Mesendoderm (in vitro differentiated cells): ENCODE results near the gene ACTRT2.

ENCODE experiments used
- DNase-seq: peaks from one replicate; pipeline ENCODE4 v3.0.0; 2013
- H2AK5ac ChIP-seq: 2 replicates; pipeline ENCODE4 v1.6.1; 2013; ENCODE audit warnings: low read length, inconsistent platforms
- H2BK120ac ChIP-seq: 2 replicates; pipeline ENCODE4 v1.6.1; 2013; ENCODE audit warnings: low read depth, mild to moderate bottlenecking, low read length, moderate library complexity, mixed read lengths
- H2BK15ac ChIP-seq: replicated peaks from 2 replicates; pipeline ENCODE4 v1.6.1; 2013; ENCODE audit warnings: low read depth, mild to moderate bottlenecking, moderate library complexity
- H2BK5ac ChIP-seq: 2 replicates; pipeline ENCODE4 v1.6.1; 2013; ENCODE audit warnings: low read length, inconsistent platforms
- H3K18ac ChIP-seq: 2 replicates; pipeline ENCODE4 v1.6.1; 2013; ENCODE audit warnings: mild to moderate bottlenecking, low read length, mixed read lengths
- H3K23ac ChIP-seq: one replicate; pipeline ENCODE4 v1.6.1; 2013; ENCODE audit warnings: low read length
- H3K27ac ChIP-seq: 2 replicates; pipeline ENCODE4 v1.5.1; 2013; ENCODE audit warnings: low read depth, mild to moderate bottlenecking, inconsistent platforms, low read length, moderate library complexity
- H3K27me3 ChIP-seq: 2 replicates; pipeline ENCODE4 v1.6.1; 2013; ENCODE audit warnings: low read length, control low read depth, mild to moderate bottlenecking, inconsistent platforms; ENCODE audit not compliant: insufficient read depth, poor library complexity
- H3K36me3 ChIP-seq: 2 replicates; pipeline ENCODE4 v1.6.1; 2013; ENCODE audit warnings: low read length, inconsistent platforms; ENCODE audit not compliant: control insufficient read depth, insufficient read depth
- H3K4ac ChIP-seq: one replicate; pipeline ENCODE4 v1.6.1; 2013; ENCODE audit warnings: low read depth, mild to moderate bottlenecking, low read length, moderate library complexity
- H3K4me1 ChIP-seq: 2 replicates; pipeline ENCODE4 v1.6.1; 2013; ENCODE audit warnings: low read depth, low read length, inconsistent platforms; ENCODE audit not compliant: control insufficient read depth
- H3K4me2 ChIP-seq: 2 replicates; pipeline ENCODE4 v1.6.1; 2013; ENCODE audit warnings: low read length
- H3K4me3 ChIP-seq: 2 replicates; pipeline ENCODE4 v1.5.1; 2013; ENCODE audit warnings: mild to moderate bottlenecking, low read length
- H3K56ac ChIP-seq: one replicate; pipeline ENCODE4 v1.6.1; 2013; ENCODE audit warnings: low read length
- H3K79me1 ChIP-seq: 2 replicates; pipeline ENCODE4 v1.6.1; 2013; ENCODE audit warnings: low read length, inconsistent platforms
- H3K79me2 ChIP-seq: 2 replicates; pipeline ENCODE4 v1.6.1; 2013; ENCODE audit warnings: mild to moderate bottlenecking, low read length; ENCODE audit not compliant: control insufficient read depth, insufficient read depth
- H3K9ac ChIP-seq: 2 replicates; pipeline ENCODE4 v1.6.1; 2013; ENCODE audit warnings: low read length, inconsistent platforms
- H4K5ac ChIP-seq: one replicate; pipeline ENCODE4 v1.6.1; 2013; ENCODE audit warnings: low read length
- H4K8ac ChIP-seq: one replicate; pipeline ENCODE4 v1.6.1; 2013; ENCODE audit warnings: low read depth, mild to moderate bottlenecking, control low read depth, low read length, moderate library complexity
- WGBS: extraction: QIAGEN DNeasy Blood & Tissue Kit; methylation state at CpG from one replicate; pipeline ENCODE4 v1.1.7; 2013; ENCODE audit warnings: low lambda C conversion rate, missing lambda C conversion rate; ENCODE audit not compliant: insufficient coverage; ENCODE audit errors: extremely low coverage; 5-methylcytosine and 5-hydroxymethylcytosine counted together

The ACTRT2 gene

DNA sequence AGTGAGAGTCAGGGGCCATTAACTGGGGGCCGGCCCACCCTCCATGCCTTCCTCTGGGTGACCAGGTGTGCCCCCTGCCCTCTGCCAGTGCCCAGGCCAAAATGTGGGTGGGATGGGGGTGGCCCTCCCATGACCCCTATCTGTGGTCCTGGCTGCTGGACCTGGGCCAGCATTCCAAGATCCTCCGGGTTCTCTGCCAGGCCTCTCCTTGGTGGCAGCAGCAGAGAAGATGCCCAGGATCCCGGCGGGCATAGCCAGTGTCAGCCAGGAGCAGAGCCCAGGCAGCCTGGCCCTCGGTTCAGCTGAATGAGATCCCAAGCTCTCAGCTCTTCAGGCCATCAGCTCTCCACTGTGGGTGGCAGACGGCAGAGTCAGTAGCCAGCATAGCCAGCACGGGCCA lies 31.3 kb upstream of the ACTRT2 start:
- Histone ChIP-seq H2BK120ac (no peak overlapping the region), H3K36me3 (no peaks in the 10 kb centered on the region), H3K27me3 (no peaks in the 10 kb centered on the region), H3K9ac (no peak overlapping the region), H4K5ac (no peak overlapping the region), H3K18ac (no peak overlapping the region), H3K27ac (no peak overlapping the region), H2BK5ac (no peak overlapping the region), H3K79me1 (no peaks in the 10 kb centered on the region), H3K4me1 (no peaks in the 10 kb centered on the region), H4K8ac (no peak overlapping the region), H3K4ac (no peak overlapping the region), H3K79me2 (no peaks in the 10 kb centered on the region), H2BK15ac (no peak overlapping the region), H3K4me3 (no peak overlapping the region), H3K56ac (no peak overlapping the region), H2AK5ac (no peak overlapping the region), H3K23ac (no peak overlapping the region), H3K4me2 (no peak overlapping the region)
- no peak for DNase-seq
- WGBS = no CpG with 5 or more reads among the region's 7 CpGs

DNA sequence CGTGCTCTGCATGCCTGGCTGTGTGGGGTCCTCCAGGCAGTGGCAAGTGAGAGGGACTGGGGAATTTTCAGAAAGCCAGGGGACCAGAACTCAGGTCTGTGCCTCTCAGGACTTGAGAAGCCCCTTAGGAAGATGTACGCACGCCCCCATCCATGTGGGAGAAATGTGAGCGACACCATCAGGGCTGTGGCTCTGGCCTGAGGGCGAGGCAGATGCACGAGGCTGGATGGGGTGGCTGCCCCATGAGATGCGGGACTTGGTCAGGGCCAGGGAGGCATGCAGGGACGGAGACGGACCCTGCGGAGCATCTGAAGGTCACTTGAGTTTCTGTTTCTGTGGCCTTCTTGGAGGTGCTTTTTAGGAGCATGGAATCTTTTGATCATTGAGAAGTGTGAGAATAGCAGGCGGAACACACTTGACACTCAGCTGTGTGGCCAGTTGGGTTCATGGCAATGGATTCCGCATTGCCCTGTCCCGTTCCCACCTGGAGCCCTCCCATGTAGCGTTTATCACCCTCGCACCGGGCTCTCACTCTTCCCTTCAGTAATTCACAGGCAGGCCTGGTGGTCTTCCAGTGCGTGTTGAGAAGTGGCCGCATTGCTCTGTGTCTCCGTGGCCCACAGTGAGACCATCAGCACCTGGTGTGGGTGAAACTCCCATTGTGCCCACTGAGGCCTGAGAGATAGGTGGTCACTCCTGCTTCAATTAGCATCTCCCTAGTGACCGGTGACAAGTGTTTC lies 30.7 kb upstream of the ACTRT2 start:
- H3K36me3 ChIP-seq = no peaks in the 10 kb centered on the region
- no peak overlapping the region for H3K27ac ChIP-seq
- no peak overlapping the region for H2BK15ac ChIP-seq
- H3K18ac ChIP-seq = no peak overlapping the region
- H2AK5ac ChIP-seq = no peak overlapping the region
- H2BK5ac ChIP-seq = no peak overlapping the region
- no peak overlapping the region for H3K9ac ChIP-seq
- H3K4ac ChIP-seq = no peak overlapping the region
- no peaks in the 10 kb centered on the region for H3K79me2 ChIP-seq
- H3K56ac ChIP-seq = no peak overlapping the region
- no CpG with 5 or more reads among the region's 20 CpGs for WGBS
- H4K8ac ChIP-seq = no peak overlapping the region
- H3K4me3 ChIP-seq = no peak overlapping the region
- H2BK120ac ChIP-seq = no peak overlapping the region
- H3K23ac ChIP-seq = no peak overlapping the region
- H3K27me3 ChIP-seq = no peaks in the 10 kb centered on the region
- no peak overlapping the region for H4K5ac ChIP-seq
- no peaks in the 10 kb centered on the region for H3K4me1 ChIP-seq
- H3K79me1 ChIP-seq = no peaks in the 10 kb centered on the region
- H3K4me2 ChIP-seq = no peak overlapping the region
- DNase-seq = no peak

DNA sequence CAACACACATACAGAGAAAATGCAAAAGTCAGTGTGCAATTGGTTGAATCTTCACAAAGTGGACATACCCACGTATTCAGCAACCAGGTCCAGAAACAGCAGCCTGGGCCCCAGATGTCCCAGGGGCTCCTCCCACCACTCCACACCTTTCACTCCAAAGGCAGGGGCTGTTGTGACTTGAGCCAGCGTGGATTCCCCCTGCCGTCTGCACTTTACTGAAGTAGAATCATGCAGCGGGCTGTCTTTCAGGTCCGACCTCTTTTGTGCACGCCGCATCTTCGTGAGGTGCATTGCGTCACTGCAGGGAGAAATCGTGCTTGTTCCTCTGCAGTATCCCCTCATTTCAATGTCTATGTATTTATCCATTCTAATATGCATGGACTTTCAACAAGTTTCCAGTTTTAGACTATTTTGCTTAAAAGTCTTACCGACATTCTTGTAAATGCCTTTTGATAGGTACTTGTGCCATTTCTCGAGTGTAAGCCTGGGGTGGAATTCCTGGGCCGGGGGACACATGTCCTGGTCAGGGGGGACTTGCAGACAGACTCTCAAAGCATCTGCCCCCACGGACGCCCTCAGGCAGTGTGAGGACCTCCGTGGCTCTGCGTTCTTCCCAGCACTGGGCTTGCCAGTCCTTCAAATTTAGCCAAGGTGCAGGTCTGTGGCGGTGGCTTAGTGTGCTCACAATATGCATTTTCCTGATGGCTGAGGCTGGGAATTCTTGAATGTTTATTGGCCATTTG lies 29.3 kb upstream of the ACTRT2 start:
- H3K27ac ChIP-seq = no peak overlapping the region
- no CpG with 5 or more reads among the region's 18 CpGs for WGBS

DNA sequence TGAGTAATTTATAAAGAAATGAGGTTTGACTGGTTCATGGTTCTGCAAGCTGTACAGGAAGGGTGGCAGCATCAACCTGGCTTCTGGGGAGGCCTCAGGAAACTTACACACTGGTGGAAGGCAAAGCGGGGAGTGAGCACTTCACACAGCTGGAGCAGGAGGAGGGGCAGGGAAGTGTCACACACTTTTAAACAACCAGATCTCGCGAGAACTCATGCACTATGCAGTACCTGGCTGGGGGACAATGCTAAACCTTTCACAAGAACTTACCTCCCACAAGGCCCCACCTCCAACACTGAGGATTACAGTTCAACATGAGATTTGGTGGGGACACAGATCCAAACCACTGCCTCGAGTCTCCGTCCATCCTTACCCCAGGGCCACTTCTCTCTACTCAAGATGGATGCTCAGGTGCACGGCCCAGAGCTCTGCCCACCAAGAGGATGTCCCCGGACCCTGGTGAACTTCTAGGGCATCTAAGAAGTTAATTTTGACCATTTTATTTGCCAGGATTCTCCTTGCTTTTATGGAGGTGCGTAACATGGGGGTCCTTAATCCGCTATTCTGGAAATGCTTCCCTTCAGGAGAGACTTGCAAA lies 22.7 kb upstream of the ACTRT2 start:
- Histone ChIP-seq H3K4me3 (no peak overlapping the region), H3K27ac (no peak overlapping the region), H2BK5ac (no peak overlapping the region), H3K4ac (no peak overlapping the region), H3K56ac (no peak overlapping the region), H2BK120ac (no peak overlapping the region), H3K79me1 (no peaks in the 10 kb centered on the region), H3K4me1 (no peaks in the 10 kb centered on the region), H3K27me3 (no peaks in the 10 kb centered on the region), H3K23ac (no peak overlapping the region), H3K36me3 (no peaks in the 10 kb centered on the region), H4K8ac (no peak overlapping the region), H4K5ac (no peak overlapping the region), H3K9ac (no peak overlapping the region), H3K4me2 (no peak overlapping the region), H2AK5ac (no peak overlapping the region), H3K79me2 (no peaks in the 10 kb centered on the region), H2BK15ac (no peak overlapping the region), H3K18ac (no peak overlapping the region)
- no peak for DNase-seq
- WGBS = no CpG with 5 or more reads among the region's 9 CpGs

More for the DNA sequence above, 29.3 kb upstream of the ACTRT2 start:
- no peak overlapping the region for H2AK5ac ChIP-seq
- H3K4me1 ChIP-seq = no peaks in the 10 kb centered on the region
- no peak overlapping the region for H3K9ac ChIP-seq
- H3K18ac ChIP-seq = no peak overlapping the region
- no peak overlapping the region for H2BK15ac ChIP-seq
- H3K36me3 ChIP-seq = no peaks in the 10 kb centered on the region
- H3K23ac ChIP-seq = no peak overlapping the region
- DNase-seq = no peak
- no peaks in the 10 kb centered on the region for H3K79me1 ChIP-seq
- H2BK5ac ChIP-seq = no peak overlapping the region
- no peak overlapping the region for H3K4me3 ChIP-seq
- no peak overlapping the region for H3K4me2 ChIP-seq
- no peak overlapping the region for H4K8ac ChIP-seq
- no peak overlapping the region for H3K56ac ChIP-seq
- no peaks in the 10 kb centered on the region for H3K79me2 ChIP-seq
- no peaks in the 10 kb centered on the region for H3K27me3 ChIP-seq
- no peak overlapping the region for H3K4ac ChIP-seq
- H4K5ac ChIP-seq = no peak overlapping the region
- H2BK120ac ChIP-seq = no peak overlapping the region

DNA sequence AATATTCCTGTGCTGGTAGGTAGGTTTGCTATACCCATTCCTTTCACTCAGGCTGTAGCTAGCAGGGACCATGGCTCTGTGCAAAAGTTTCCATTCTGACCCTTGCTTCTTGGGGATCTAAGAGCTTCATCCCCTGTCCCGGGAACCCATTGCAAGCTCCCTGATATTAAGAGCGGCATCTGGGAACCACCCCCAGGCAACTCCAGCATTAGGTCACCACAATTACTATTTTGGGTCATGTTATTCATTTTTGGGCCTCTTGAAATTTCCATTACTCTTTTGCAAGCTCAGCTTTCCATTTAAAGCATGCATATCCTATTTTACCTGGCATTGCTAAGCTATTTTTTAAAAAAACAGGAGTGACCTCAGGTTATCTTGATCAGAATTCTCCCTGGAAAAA lies 22.1 kb upstream of the ACTRT2 start:
- H3K56ac ChIP-seq = no peak overlapping the region

More for the DNA sequence above, 22.1 kb upstream of the ACTRT2 start:
- Histone ChIP-seq H3K4me2 (no peak overlapping the region), H3K79me2 (no peaks in the 10 kb centered on the region), H3K27ac (no peak overlapping the region), H3K36me3 (no peaks in the 10 kb centered on the region), H3K79me1 (no peaks in the 10 kb centered on the region), H3K4me3 (no peak overlapping the region), H2AK5ac (no peak overlapping the region), H4K5ac (no peak overlapping the region), H3K23ac (no peak overlapping the region), H3K18ac (no peak overlapping the region), H4K8ac (no peak overlapping the region), H2BK120ac (no peak overlapping the region), H2BK15ac (no peak overlapping the region), H3K4ac (no peak overlapping the region), H3K4me1 (no peaks in the 10 kb centered on the region), H2BK5ac (no peak overlapping the region), H3K9ac (no peak overlapping the region), H3K27me3 (no peaks in the 10 kb centered on the region)
- DNase-seq = no peak
- no CpG with 5 or more reads among the region's 2 CpGs for WGBS
